Glomerular visceral epithelial cell (primary cell): Measurements from ENCODE around the gene TERT.
"Not testable (repeated sequence)": the region's sequence is repeated elsewhere in the genome, so short reads cannot be mapped to it uniquely, and the experiment has no call there.

Source experiments
- DNase-seq: peaks from one replicate; pipeline ENCODE4 v3.0.0-alpha.2; 2016; ENCODE audit errors: extremely low spot score

The TERT gene

GRCh38 chr5:1294206-1294834 lies 548 bp downstream of the TERT start:
- DNase-seq: peak; percentile 36

DNA sequence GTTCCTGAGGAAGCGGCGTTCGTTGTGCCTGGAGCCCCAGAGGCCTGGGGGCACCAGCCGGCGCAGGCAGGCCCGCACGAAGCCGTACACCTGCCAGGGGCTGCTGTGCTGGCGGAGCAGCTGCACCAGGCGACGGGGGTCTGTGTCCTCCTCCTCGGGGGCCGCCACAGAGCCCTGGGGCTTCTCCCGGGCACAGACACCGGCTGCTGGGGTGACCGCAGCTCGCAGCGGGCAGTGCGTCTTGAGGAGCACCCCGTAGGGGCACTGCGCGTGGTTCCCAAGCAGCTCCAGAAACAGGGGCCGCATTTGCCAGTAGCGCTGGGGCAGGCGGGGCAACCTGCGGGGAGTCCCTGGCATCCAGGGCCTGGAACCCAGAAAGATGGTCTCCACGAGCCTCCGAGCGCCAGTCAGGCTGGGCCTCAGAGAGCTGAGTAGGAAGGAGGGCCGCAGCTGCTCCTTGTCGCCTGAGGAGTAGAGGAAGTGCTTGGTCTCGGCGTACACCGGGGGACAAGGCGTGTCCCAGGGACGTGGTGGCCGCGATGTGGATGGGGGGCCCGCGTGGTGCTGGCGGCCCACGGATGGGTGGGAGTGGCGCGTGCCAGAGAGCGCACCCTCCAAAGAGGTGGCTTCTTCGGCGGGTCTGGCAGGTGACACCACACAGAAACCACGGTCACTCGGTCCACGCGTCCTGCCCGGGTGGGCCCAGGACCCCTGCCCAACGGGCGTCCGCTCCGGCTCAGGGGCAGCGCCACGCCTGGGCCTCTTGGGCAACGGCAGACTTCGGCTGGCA lies 1.3 kb downstream of the TERT start:
- peak; percentile 42 for DNase-seq

DNA sequence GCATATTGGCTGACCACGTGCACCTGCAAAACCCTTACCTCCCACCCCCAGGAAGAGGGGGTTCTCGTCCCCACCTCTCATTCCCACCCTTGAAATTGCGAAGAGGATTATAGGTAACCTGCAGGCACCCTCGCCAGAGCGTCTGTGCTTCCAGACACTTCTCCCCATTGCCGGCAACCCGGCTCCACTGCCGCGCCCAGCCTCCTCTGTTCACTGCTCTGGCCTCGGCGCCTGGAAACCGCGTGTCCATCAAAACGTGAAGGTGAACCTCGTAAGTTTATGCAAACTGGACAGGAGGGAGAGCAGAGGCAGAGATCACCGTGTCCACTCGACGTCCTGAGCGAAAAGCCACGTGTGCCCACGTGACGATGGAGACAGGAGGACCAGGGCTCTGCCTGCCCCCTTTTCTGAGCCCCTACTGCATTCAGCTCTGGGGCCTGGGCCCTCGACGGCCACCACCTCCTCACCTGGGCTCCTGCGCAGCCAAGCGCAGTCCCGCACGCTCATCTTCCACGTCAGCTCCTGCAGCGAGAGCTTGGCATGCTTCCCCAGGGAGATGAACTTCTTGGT lies 1.9 kb downstream of the TERT start:
- DNase-seq: no peak

GRCh38 chr5:1292139-1292538 lies 2.7 kb downstream of the TERT start:
- DNase-seq: no peak

- no peak for DNase-seq
Observed at GRCh38 chr5:1291611-1292080, 3.2 kb downstream of the TERT start.

DNA sequence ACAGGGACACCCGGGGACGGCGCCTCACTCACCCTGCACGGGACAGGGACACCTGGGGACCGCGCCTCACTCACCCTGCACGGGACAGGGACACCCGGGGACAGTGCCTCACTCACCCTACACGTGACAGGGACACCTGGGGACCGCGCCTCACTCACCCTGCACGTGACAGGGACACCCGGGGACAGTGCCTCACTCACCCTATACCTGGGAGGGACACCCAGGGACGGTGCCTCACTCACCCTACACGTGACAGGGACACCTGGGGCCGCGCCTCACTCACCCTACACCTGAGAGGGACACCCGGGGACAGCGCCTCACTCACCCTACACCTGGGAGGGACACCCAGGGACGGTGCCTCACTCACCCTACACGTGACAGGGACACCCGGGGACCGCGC lies 3.9 kb downstream of the TERT start:
- DNase-seq: not testable (repeated sequence)

GRCh38 chr5:1289559-1289958 lies 5.3 kb downstream of the TERT start:
- not testable (repeated sequence) for DNase-seq

DNA sequence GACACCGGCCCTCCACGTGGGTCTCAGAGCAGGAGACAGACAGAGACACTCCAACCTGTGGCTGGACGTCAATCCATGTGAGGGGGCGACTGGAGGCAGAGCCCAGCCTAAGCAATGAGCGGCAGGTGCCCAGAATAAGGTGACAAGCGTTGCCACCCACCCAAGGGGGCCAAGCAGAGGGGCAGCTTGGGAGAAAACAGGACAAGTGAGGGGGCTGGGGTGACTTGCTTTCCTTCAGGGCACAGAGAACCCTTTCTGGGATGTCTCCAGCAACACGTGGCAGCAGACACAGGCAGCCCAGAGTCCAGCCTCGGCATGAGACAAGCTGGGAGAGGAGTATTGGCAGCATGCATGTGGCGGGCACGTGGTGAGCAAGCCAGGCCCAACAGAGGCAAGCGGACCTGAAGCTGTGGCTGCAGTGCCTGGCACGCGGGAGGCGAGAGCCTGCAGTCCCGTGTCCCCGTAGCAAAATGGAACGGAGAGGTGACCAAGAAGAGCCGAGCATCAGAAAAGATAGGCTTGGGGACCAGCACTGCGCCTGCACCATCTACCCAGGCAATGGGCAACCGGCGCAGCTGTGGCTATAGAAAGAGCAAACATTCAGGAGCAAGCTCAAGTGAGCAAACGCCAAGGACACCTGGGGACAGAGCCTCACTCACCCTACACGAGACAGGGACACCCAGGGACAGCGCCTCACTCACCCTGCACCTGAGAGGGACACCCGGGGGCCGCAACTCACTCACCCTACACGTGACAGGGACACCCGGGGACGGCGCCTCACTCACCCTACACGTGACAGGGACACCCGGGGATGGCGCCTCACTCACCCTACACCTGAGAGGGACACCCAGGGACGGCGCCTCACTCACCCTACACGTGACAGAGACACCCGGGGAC lies 6.2 kb downstream of the TERT start:
- no peak for DNase-seq

DNA sequence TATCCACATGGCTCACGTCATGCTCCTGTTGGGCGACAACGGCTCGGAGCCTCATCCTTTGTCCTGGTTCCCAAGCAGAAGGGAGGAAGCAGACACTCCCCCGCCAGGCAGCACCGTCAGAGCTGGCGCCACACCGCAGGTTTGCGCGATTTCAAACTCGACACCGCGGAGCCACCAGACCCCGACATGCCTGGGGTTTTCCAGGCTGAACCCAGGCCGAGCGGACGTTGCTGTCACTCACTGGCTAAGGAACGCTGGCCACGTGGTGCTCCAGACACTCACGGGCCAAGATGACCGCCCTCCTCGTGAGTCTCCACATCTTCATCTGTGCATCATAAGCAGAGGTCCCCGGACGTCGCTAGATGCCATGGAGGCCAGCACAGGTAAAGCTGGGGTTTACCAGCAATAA lies 9.0 kb downstream of the TERT start:
- DNase-seq: no peak

DNA sequence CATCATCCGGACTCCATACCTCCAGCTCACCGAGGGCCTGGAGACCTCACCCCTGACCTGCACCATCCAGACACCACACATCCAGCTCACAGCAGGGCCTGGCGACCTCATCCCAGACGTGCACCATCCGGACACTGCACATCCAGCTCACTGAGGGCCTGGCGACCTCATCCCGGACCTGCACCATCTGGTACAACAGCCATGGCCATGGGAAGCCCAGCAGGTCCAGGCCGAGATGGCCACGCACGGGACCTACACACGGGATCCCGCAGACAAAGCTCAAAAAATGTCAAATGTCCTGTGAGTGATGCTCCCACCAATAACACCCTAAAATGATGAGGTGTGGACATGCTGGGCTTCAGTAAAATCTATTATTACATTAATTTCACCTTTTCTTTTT lies 9.7 kb downstream of the TERT start:
- no peak for DNase-seq

DNA sequence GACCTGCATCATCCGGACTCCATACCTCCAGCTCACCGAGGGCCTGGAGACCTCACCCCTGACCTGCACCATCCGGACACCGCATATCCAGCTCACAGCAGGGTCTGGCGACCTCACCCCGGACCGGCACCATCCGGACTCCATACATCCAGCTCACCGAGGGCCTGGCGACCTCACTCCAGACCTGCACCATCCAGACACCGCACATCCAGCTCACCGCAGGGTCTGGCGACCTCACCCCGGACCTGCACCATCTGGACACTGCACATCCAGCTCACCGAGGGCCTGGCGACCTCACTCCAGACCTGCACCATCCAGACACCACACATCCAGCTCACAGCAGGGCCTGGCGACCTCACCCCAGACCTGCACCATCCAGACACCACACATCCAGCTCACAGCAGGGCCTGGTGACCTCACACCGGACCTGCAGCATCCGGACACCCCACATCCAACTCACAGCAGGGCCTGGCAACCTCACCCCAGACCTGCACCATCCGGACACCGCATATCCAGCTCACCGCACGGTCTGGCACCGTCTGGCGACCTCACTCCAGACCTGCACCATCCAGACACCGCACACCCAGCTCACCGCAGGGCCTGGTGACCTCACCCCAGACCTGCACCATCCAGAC lies 10.4 kb downstream of the TERT start:
- DNase-seq: not testable (repeated sequence)

DNA sequence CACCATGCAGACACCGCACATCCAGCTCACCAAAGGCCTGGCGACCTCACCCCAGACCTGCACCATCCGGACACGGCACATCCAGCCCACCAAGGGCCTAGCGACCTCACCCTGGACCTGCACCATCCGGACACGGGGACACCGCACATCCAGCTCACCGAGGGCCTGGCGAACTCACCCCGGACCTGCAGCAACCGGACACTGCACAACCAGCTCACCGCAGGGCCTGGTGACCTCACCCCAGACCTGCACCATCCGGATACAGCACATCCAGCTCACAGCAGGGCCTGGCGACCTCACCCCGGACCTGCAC lies 11.2 kb downstream of the TERT start:
- not testable (repeated sequence) for DNase-seq

- DNase-seq: not testable (repeated sequence)
Observed at GRCh38 chr5:1282993-1283728, 11.7 kb downstream of the TERT start.

DNA sequence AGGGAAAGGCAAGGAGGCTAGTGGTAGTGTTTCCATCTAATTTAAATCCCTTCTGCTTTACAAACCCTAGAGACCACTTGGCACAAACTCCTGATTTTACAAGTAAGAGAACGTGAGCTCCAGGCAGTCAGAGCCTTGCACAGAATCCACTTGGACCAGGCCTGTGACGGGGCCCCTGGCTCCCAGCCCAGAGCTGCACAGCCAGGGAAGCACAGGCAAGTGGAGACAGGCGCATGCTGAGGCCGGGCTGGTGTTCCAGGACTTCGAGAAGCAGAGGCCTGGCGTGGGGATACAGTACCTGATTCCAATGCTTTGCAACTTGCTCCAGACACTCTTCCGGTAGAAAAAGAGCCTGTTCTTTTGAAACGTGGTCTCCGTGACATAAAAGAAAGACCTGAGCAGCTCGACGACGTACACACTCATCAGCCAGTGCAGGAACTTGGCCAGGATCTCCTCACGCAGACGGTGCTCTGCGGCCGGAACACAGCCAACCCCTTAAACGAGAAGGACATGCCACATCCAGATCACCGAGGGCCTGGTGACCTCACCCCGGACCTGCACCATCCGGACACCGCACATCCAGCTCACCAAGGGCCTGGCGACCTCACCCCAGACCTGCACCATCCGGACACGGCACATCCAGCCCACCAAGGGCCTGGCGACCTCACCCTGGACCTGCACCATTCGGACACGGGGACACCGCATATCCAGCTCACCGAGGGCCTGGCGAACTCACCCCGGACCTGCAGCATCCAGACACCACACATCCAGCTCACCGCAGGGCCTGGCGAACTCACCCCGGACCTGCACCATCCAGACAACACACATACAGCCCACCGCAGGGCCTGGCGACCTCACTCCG lies 12.5 kb downstream of the TERT start:
- DNase-seq: peak; percentile 34

- no peak for DNase-seq
Observed at GRCh38 chr5:1281038-1281882, 13.6 kb downstream of the TERT start.

DNA sequence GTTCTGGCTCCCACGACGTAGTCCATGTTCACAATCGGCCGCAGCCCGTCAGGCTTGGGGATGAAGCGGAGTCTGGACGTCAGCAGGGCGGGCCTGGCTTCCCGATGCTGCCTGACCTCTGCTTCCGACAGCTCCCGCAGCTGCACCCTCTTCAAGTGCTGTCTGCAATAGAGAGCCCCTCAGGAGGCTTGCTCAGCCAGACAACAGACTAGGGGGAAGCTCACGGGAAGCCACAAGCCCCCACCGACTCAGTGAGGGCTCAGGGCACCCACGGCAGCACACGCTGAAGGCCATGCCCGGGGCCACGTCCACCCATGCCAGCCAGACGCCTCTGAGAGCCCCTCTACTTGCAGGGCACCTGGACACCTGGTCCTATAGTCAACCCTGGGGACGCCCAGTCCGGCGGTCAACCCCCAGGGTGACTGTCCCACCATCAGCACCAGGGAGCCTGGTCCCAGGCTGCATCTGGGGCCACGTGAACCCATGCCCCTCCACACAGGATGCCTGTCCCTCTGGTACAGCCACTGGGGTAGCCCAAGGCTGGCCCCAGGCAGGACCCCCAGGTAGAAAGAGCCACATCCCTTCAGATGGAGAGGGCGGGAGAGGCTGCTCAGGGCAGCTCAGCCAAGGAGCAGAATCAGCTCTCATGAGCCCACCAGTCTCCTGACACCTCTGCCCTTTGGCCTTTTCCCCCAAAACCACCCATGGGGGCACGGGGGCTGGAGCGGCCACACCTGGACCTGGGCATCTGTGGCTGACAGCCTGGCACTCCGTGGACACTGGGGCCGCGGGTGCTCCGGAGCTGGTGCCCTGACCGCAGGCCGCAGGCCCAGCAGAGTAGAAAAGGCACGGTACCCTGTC lies 14.5 kb downstream of the TERT start:
- peak; percentile 26 for DNase-seq

DNA sequence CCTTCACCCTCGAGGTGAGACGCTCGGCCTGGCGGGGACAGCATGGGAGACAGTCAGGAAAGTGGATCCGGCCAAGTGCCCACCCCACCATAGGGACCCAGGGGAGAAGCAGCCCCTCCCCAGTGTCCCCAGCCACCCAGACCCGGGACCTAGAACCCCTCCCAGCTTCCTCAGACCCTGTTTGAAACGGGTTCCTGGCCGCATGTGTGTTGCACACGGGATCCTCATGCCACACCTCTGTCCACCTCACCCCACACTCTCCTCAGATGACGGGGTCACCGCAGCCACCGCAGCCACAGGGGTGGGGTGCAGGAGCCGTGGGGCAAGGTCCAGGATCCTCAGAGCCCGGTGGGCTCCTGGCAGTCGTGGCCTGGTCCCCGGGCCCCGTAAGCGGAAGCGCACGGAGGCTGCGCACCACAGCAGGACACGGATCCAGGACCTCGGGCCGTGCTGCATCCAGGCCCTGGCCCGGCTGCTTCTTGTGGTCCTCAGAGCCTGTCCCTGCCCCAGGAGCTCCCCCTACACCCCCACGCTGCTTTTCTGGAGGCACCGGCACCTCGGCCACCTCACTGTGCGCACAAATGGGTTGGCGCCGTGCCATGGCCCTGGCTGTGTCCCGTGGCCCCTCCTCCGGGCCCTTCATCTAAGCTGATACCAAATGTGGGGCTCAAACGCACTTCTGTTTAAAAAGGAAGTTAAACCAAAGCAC lies 15.3 kb downstream of the TERT start:
- DNase-seq: no peak
